WTC11 (cell line): ENCODE measurements around the gene BTBD2. TPM values are rescaled to one million over a fixed set of nuclear protein-coding genes. Genes with fewer than 3 reads are reported as not detected.

Experiments
- ATAC-seq: fragments of 200-7000 bp; cut with Tn5 transposase; 2 replicates; pipeline ENCODE4 v1.10.0; 2021; ENCODE audit warnings: mild to moderate bottlenecking, moderate library complexity
- CTCF ChIA-PET: fragments of 300-600 bp; sonication (Branson Sonifier 250); formaldehyde crosslinking; loops from one replicate; lab custom pipeline; 2021; ENCODE audit warnings: antibody characterized with exemption; lab: Charles Lee
- POLR2A ChIA-PET: fragments of 350-600 bp; sonication (Branson Sonifier 250); formaldehyde crosslinking; loops from one replicate; lab custom pipeline; 2021; ENCODE audit warnings: antibody characterized with exemption; lab: Charles Lee
- DNase-seq: peaks from one replicate; pipeline ENCODE4 v3.0.0; 2021; ENCODE audit warnings: low spot score
- H3K27ac Mint-ChIP-seq: 2 replicates; pipeline ENCODE4 v1.8.0; 2021; ENCODE audit warnings: mixed read lengths
- H3K27me3 Mint-ChIP-seq: 2 replicates; pipeline ENCODE4 v1.8.0; 2021; ENCODE audit warnings: low read depth, mild to moderate bottlenecking, moderate library complexity, mixed read lengths
- H3K36me3 Mint-ChIP-seq: 2 replicates; pipeline ENCODE4 v1.8.0; 2021; ENCODE audit warnings: mixed read lengths
- H3K4me1 Mint-ChIP-seq: 2 replicates; pipeline ENCODE4 v1.8.0; 2022; ENCODE audit warnings: mixed read lengths
- H3K4me3 Mint-ChIP-seq: 2 replicates; pipeline ENCODE4 v1.8.0; 2021; ENCODE audit warnings: mild to moderate bottlenecking, moderate library complexity, mixed read lengths
- H3K9me3 Mint-ChIP-seq: 2 replicates; pipeline ENCODE4 v1.8.0; 2021; ENCODE audit warnings: mixed read lengths
- AFF4 ChIP-seq: sonication (generic); formaldehyde crosslinking; IDR thresholded peaks from 2 replicates; pipeline ENCODE4 v1.8.1; 2023; ENCODE audit warnings: mild to moderate bottlenecking, missing genetic modification reagents, borderline replicate concordance
- ATF1 ChIP-seq: sonication (generic); formaldehyde crosslinking; IDR thresholded peaks from 2 replicates; pipeline ENCODE4 v1.8.1; 2023; ENCODE audit warnings: mild to moderate bottlenecking, moderate library complexity, missing genetic modification reagents
- EMX1 ChIP-seq: fragments of 250-450 bp; sonication (Bioruptor Pico); IDR thresholded peaks from 2 replicates; pipeline ENCODE4 v1.8.0; 2021; ENCODE audit warnings: mild to moderate bottlenecking
- GABPB1 ChIP-seq: sonication (generic); formaldehyde crosslinking; IDR thresholded peaks from 2 replicates; pipeline ENCODE4 v1.8.1; 2023; ENCODE audit warnings: mild to moderate bottlenecking, missing genetic modification reagents
- NFE2L1 ChIP-seq: sonication (generic); formaldehyde crosslinking; IDR thresholded peaks from 2 replicates; pipeline ENCODE4 v1.8.1; 2023; ENCODE audit warnings: missing genetic modification reagents
- NR1H2 ChIP-seq: sonication (generic); formaldehyde crosslinking; IDR thresholded peaks from 2 replicates; pipeline ENCODE4 v1.9.0; 2021; ENCODE audit warnings: mild to moderate bottlenecking, moderate library complexity, missing genetic modification reagents
- RELA ChIP-seq: sonication (generic); formaldehyde crosslinking; IDR thresholded peaks from 2 replicates; pipeline ENCODE4 v1.8.1; 2022; ENCODE audit warnings: missing genetic modification reagents, mild to moderate bottlenecking, borderline replicate concordance
- ZMAT4 ChIP-seq: fragments of 250-450 bp; sonication (Bioruptor Pico); IDR thresholded peaks from 2 replicates; pipeline ENCODE4 v1.9.0; 2021; ENCODE audit warnings: mild to moderate bottlenecking
- ZNF263 ChIP-seq: sonication (generic); formaldehyde crosslinking; IDR thresholded peaks from 2 replicates; pipeline ENCODE4 v1.8.1; 2022; ENCODE audit warnings: low read depth, mild to moderate bottlenecking, moderate library complexity, missing genetic modification reagents
- ZNF396 ChIP-seq: fragments of 250-450 bp; sonication (Bioruptor Pico); IDR thresholded peaks from 2 replicates; pipeline ENCODE4 v1.8.0; 2021; ENCODE audit warnings: mild to moderate bottlenecking, moderate library complexity, borderline replicate concordance
- ZNF425 ChIP-seq: fragments of 250-450 bp; sonication (Bioruptor Pico); conservative IDR thresholded peaks from 2 replicates; pipeline ENCODE4 v1.9.0; 2021; ENCODE audit warnings: mild to moderate bottlenecking
- ZNF512 ChIP-seq: sonication (generic); formaldehyde crosslinking; IDR thresholded peaks from 2 replicates; pipeline ENCODE4 v1.8.1; 2022; ENCODE audit warnings: missing genetic modification reagents, borderline replicate concordance
- ZNF532 ChIP-seq: fragments of 250-450 bp; sonication (Bioruptor Pico); IDR thresholded peaks from 2 replicates; pipeline ENCODE4 v1.9.0; 2021; ENCODE audit warnings: mild to moderate bottlenecking, borderline replicate concordance
- total RNA-seq: library from RNA; stranded (reverse); gene quantifications from 3 replicates; pipeline ENCODE4 v1.2.3, GENCODE V29; 2021
- TF ChIP-seq, protein P1 (sequence below): sonication (generic); formaldehyde crosslinking; IDR thresholded peaks from 2 replicates; pipeline ENCODE4 v1.8.1; 2022; ENCODE audit warnings: low read depth, missing genetic modification reagents, borderline replicate concordance
- TF ChIP-seq, protein P2 (sequence below): fragments of 250-450 bp; sonication (Bioruptor Pico); IDR thresholded peaks from 2 replicates; pipeline ENCODE4 v1.9.0; 2021; ENCODE audit warnings: mild to moderate bottlenecking
- TF ChIP-seq, protein P3 (sequence below): sonication (generic); formaldehyde crosslinking; IDR thresholded peaks from 2 replicates; pipeline ENCODE4 v1.8.0; 2022; ENCODE audit warnings: mild to moderate bottlenecking, missing genetic modification reagents

BTBD2 gene
- total RNA-seq, 1 experiment from 2014 or later = 106 TPM

GRCh38 chr19:2043961-2044708, 28.6 kb upstream of the BTBD2 start:
- Mint-ChIP-seq H3K9me3 (no peaks in the 10 kb centered on the region), H3K4me1 (peaks cover 5% of the 10 kb centered on the region; the same call in 1 of the 2 replicates), H3K36me3 (peaks cover 6% of the 10 kb centered on the region; the same call in 1 of the 2 replicates), H3K27ac (0 out of 2 replicates have a peak overlapping the region, but pooled peaks have one; percentile 15), H3K27me3 (no peaks in the 10 kb centered on the region), H3K4me3 (no peak overlapping the region)
- DNase-seq (no peak), ATAC-seq (no peak)
- CTCF ChIA-PET = interaction anchor here (1.0 to 2.3 kb wide), 4 partner anchors 24 to 146 kb away, joined by 3 to 21 read pairs (median 3); no protein-coding TSS in a partner anchor
- POLR2A ChIA-PET = interaction anchor here (0.6 kb wide), 1 partner anchor 31 kb away, joined by 5 read pairs; no protein-coding TSS in a partner anchor
- TF ChIP-seq ZNF263 (CRISPR knock-in tag) (no peak), ZNF532 (CRISPR knock-in tag) (no peak), RELA (no peak), ZNF396 (CRISPR knock-in tag) (no peak), AFF4 (no peak), ZNF512 (CRISPR knock-in tag) (no peak), EMX1 (CRISPR knock-in tag) (no peak), GABPB1 (CRISPR knock-in tag) (no peak), NFE2L1 (CRISPR knock-in tag) (no peak), NR1H2 (no peak), ZMAT4 (CRISPR knock-in tag) (no peak), ZNF425 (CRISPR knock-in tag) (no peak), ATF1 (CRISPR knock-in tag) (no peak)
- TF ChIP-seq, protein P1, sequence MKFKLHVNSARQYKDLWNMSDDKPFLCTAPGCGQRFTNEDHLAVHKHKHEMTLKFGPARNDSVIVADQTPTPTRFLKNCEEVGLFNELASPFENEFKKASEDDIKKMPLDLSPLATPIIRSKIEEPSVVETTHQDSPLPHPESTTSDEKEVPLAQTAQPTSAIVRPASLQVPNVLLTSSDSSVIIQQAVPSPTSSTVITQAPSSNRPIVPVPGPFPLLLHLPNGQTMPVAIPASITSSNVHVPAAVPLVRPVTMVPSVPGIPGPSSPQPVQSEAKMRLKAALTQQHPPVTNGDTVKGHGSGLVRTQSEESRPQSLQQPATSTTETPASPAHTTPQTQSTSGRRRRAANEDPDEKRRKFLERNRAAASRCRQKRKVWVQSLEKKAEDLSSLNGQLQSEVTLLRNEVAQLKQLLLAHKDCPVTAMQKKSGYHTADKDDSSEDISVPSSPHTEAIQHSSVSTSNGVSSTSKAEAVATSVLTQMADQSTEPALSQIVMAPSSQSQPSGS = no peak
- TF ChIP-seq, protein P2, sequence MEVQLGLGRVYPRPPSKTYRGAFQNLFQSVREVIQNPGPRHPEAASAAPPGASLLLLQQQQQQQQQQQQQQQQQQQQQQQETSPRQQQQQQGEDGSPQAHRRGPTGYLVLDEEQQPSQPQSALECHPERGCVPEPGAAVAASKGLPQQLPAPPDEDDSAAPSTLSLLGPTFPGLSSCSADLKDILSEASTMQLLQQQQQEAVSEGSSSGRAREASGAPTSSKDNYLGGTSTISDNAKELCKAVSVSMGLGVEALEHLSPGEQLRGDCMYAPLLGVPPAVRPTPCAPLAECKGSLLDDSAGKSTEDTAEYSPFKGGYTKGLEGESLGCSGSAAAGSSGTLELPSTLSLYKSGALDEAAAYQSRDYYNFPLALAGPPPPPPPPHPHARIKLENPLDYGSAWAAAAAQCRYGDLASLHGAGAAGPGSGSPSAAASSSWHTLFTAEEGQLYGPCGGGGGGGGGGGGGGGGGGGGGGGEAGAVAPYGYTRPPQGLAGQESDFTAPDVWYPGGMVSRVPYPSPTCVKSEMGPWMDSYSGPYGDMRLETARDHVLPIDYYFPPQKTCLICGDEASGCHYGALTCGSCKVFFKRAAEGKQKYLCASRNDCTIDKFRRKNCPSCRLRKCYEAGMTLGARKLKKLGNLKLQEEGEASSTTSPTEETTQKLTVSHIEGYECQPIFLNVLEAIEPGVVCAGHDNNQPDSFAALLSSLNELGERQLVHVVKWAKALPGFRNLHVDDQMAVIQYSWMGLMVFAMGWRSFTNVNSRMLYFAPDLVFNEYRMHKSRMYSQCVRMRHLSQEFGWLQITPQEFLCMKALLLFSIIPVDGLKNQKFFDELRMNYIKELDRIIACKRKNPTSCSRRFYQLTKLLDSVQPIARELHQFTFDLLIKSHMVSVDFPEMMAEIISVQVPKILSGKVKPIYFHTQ = no peak
- TF ChIP-seq, protein P3, sequence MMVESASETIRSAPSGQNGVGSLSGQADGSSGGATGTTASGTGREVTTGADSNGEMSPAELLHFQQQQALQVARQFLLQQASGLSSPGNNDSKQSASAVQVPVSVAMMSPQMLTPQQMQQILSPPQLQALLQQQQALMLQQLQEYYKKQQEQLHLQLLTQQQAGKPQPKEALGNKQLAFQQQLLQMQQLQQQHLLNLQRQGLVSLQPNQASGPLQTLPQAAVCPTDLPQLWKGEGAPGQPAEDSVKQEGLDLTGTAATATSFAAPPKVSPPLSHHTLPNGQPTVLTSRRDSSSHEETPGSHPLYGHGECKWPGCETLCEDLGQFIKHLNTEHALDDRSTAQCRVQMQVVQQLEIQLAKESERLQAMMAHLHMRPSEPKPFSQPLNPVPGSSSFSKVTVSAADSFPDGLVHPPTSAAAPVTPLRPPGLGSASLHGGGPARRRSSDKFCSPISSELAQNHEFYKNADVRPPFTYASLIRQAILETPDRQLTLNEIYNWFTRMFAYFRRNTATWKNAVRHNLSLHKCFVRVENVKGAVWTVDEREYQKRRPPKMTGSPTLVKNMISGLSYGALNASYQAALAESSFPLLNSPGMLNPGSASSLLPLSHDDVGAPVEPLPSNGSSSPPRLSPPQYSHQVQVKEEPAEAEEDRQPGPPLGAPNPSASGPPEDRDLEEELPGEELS (CRISPR knock-in tag) = no peak
